ENCODE measurements around the gene ZFYVE9.

DNA sequence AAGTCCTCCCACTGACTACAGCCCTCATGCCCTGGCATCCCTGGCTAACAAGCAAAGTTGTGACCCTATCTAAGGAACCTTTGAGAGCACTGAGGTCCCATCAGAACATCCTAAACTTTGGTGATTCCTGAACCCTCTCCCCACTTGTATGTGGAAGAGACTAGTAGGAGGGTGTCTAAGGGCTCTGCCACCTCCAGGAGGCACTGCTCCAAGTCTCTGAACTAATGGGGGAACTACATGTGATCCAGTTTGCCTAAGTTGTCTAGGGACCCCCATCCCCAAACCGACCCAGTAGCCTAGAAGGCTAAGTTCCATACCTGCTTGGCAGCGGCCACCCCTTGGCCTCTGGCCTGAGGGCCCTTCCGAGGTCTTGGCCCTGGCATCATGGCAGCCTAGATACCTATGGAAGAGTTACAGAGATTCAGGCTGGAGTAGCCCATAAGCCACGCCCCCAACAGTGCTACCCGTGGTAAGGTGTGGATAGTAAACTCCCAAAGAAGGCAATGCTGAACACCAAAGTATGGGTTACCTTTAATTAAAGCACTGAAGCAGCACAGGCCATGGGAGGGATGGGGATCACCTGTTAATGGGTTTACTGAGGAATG, 222.4 kb downstream of the ZFYVE9 start:
- TF ChIP-seq, protein P1, sequence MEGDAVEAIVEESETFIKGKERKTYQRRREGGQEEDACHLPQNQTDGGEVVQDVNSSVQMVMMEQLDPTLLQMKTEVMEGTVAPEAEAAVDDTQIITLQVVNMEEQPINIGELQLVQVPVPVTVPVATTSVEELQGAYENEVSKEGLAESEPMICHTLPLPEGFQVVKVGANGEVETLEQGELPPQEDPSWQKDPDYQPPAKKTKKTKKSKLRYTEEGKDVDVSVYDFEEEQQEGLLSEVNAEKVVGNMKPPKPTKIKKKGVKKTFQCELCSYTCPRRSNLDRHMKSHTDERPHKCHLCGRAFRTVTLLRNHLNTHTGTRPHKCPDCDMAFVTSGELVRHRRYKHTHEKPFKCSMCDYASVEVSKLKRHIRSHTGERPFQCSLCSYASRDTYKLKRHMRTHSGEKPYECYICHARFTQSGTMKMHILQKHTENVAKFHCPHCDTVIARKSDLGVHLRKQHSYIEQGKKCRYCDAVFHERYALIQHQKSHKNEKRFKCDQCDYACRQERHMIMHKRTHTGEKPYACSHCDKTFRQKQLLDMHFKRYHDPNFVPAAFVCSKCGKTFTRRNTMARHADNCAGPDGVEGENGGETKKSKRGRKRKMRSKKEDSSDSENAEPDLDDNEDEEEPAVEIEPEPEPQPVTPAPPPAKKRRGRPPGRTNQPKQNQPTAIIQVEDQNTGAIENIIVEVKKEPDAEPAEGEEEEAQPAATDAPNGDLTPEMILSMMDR (IDR thresholded peaks at IDR 0.05; ENCODE audit: low read length): 0 out of 2 replicates have a peak, but pooled peaks have one; percentile 3
- no peak for TF ChIP-seq EZH2phosphoT487 (IDR thresholded peaks at IDR 0.05; ENCODE audit: low read length)

Data from MM.1S (cell line).